Left lung (tissue), 10 donors: ENCODE results near the gene ERI3. TPM values are rescaled to one million over a fixed set of nuclear protein-coding genes. Genes with fewer than 3 reads are reported as not detected.

Experiments
- ATAC-seq: fragments of 200-7000 bp; cut with Tn5 transposase; one replicate; pipeline ENCODE4 v1.9.1; 2020; ENCODE audit warnings: moderate library complexity
- DNase-seq, 4 donors: peaks; one replicate each; pipeline ENCODE4 v3.0.0-alpha.2; 2013 to 2020
- H3K27ac ChIP-seq, 2 donors: fragments of 200-600 bp; sonication (generic) in 1 of 2; one replicate each; pipeline versions ENCODE4 v1.5.0 to v1.8.0; 2020 to 2021
- H3K27me3 ChIP-seq, 2 donors: fragments of 200-600 bp; sonication (generic) in 1 of 2; one replicate each; pipeline versions ENCODE4 v1.5.0 to v1.8.0; 2020 to 2021
- H3K36me3 ChIP-seq, 2 donors: fragments of 200-600 bp; sonication (generic) in 1 of 2; one replicate each; pipeline versions ENCODE4 v1.5.0 to v1.8.0; 2020 to 2021
- H3K4me1 ChIP-seq, 2 donors: fragments of 200-600 bp; one replicate each; pipeline ENCODE4 v1.8.0; 2021
- H3K4me3 ChIP-seq, 2 donors: fragments of 200-600 bp; sonication (generic) in 1 of 2; one replicate each; pipeline versions ENCODE4 v1.5.0 to v1.8.0; 2020 to 2021; ENCODE audit warnings: mild to moderate bottlenecking in 1 of 2
- H3K9me3 ChIP-seq, 2 donors: fragments of 200-600 bp; sonication (generic) in 1 of 2; one replicate each; pipeline versions ENCODE4 v1.5.0 to v1.8.0; 2020 to 2021
- intact Hi-C, 2 donors: fragments of 100-400 bp; cut with DNase I; formaldehyde crosslinking; loops; one replicate each; pipeline versions ENCODE4 v1.11.2 to v1.14.2; 2022
- polyA plus RNA-seq, 6 donors: library from polyadenylated mRNA; unstranded; fragments of 120-200 nt; gene quantifications; one replicate each; pipeline ENCODE4 v1.2.1, GENCODE V29; 2013; ENCODE audit not compliant: insufficient read length in 6 of 6
- total RNA-seq, 2 donors: library from RNA; stranded (reverse); fragmentation: NEBNext Ultra II Directional; extraction: Animal tissue kit (Norgen Biotek cat#: 25700); gene quantifications; one replicate each; pipeline ENCODE4 v1.2.1, GENCODE V29; 2021
- TF ChIP-seq, protein P1 (sequence below), 2 donors: fragments of 200-600 bp; sonication (generic) in 1 of 2; IDR thresholded peaks; one replicate each; pipeline versions ENCODE4 v1.5.0 to v1.8.0; 2021; ENCODE audit warnings: antibody characterized with exemption in 2 of 2
- donor health status: DM: no; HTN: yes; CAD: no.
- donor health status: DM: no; HTN: no; CAD: no.

Gene ERI3
- total and polyA plus RNA-seq, 8 donors = 44.5 to 70.7 (median 65.3) TPM

DNA sequence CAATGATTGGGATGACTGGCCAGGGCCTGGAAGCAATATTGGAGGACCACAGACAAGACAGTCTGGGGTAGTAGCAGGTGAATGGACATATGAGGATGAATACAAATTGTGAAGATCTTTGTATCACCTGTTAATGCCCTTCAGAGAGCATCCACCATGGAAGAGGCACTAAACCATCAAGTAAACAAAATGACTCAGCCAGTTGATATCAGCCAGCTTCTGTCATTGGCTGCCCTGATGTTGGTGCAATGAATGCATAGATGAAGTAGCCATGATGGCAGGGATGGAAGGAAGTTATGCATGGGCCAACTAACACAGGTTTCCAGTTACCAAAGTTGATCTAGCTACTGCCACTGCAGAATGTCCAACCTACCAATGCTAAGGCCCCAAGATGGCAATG lies 16.1 kb upstream of the ERI3 start:
- no peak overlapping the region for H3K27ac ChIP-seq
- intact Hi-C loops = no loop called here

DNA sequence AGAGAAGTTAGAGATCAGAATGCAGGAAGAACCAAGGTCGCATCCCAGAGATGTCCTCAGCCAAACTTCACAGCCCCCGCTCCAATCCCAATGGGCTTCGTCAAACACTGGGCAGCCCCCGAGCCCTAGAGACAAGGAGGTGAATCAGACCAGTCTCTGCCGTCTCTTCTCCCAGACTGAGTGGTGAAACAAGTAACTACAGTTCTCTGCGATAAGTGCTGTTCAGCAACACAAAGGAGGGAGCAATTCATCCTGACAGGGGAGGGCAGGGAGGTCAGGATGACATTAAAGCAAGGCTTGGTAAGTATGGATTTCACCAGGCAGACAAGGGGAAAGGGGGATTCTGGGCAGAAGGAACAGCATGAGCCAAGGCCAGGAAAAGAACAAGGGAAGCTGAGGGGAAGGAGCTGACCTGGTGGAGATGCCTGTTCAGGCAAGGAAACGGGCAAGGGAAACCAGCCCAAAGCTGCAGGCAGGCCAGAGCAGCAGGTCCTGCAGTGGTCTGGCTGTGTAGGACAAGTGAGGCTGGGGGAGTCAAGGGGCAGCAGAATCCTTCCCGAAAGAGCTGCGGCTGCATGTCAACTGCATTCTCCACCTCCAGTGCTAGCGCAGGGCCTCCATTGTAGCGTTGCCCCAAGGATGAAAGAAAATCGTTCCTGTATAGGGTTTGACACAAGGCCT lies 13.6 kb upstream of the ERI3 start:
- ATAC-seq (no peak), DNase-seq (no peak)
- TF ChIP-seq, protein P1, sequence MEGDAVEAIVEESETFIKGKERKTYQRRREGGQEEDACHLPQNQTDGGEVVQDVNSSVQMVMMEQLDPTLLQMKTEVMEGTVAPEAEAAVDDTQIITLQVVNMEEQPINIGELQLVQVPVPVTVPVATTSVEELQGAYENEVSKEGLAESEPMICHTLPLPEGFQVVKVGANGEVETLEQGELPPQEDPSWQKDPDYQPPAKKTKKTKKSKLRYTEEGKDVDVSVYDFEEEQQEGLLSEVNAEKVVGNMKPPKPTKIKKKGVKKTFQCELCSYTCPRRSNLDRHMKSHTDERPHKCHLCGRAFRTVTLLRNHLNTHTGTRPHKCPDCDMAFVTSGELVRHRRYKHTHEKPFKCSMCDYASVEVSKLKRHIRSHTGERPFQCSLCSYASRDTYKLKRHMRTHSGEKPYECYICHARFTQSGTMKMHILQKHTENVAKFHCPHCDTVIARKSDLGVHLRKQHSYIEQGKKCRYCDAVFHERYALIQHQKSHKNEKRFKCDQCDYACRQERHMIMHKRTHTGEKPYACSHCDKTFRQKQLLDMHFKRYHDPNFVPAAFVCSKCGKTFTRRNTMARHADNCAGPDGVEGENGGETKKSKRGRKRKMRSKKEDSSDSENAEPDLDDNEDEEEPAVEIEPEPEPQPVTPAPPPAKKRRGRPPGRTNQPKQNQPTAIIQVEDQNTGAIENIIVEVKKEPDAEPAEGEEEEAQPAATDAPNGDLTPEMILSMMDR (IDR thresholded peaks at IDR 0.05) = no peak
- H3K4me1 ChIP-seq = no peaks in the 10 kb centered on the region
- no peaks in the 10 kb centered on the region for H3K27me3 ChIP-seq
- intact Hi-C loops = no loop called here
- no peak overlapping the region for H3K4me3 ChIP-seq
- no peak overlapping the region for H3K27ac ChIP-seq
- H3K9me3 ChIP-seq = no peaks in the 10 kb centered on the region
- no peaks in the 10 kb centered on the region for H3K36me3 ChIP-seq

More for the DNA sequence above, 16.1 kb upstream of the ERI3 start:
- no peak overlapping the region for H3K4me3 ChIP-seq
- no peaks in the 10 kb centered on the region for H3K4me1 ChIP-seq
- no peaks in the 10 kb centered on the region for H3K36me3 ChIP-seq
- H3K27me3 ChIP-seq = no peaks in the 10 kb centered on the region
- ATAC-seq (no peak), DNase-seq (no peak)
- TF ChIP-seq, protein P1 (IDR thresholded peaks at IDR 0.05) = no peak
- H3K9me3 ChIP-seq = no peaks in the 10 kb centered on the region

DNA sequence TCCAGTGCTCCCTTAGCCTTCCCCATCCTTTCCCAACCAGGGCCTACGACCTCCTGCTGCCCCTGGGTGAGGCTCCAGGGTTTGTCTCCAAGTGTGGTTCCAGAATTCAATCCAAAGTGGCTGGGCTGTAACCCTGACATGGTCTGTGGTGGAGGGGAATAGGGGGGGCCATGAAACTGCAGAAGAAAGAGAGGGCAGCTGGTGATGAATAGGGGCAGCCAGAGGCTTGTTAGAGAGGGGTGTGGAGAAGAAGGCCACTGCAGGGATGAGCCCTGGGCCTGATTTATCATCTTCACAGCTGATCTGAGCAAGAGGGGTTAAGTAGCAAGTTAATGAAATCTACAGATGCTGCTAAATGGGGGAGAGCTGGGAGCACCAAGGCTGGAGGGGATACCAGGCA lies 12.9 kb upstream of the ERI3 start:
- TF ChIP-seq, protein P1 (IDR thresholded peaks at IDR 0.05) = no peak

DNA sequence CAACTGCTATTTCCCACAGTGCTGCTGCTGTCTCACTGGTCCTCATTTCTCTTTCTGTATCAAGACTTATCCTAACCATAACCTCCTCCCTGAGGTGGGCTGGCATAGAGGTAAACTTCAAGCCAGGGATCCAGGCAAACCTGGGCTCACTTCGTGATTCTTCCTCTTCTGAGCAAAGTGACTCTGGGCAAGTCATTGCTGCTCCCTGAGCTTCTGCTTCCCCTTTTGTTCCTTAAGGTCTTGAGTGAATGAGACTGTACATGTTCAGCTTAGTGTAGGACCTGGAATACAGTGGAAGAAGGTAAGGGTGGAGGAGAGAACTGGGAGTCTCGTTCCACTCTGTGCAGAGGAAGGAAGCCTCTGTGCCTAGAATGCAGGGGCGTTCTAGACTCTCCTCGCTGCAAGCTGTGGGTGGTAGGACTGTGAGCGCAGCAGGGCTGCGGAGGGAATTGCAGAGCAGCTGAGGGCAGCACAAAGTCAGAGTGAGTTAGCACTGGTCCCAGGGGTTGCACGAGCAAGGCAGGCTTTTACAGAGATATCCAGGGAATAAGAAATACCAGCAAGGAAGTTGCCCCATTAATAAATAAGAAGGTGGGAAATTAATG lies 11.4 kb upstream of the ERI3 start:
- Histone ChIP-seq H3K36me3 (no peaks in the 10 kb centered on the region), H3K4me3 (no peak overlapping the region), H3K27me3 (no peaks in the 10 kb centered on the region), H3K27ac (no peak overlapping the region), H3K9me3 (no peaks in the 10 kb centered on the region), H3K4me1 (no peaks in the 10 kb centered on the region)
- DNase-seq (no peak), ATAC-seq (no peak)
- TF ChIP-seq, protein P1 (IDR thresholded peaks at IDR 0.05) = no peak
- intact Hi-C loops = no loop called here

More for the DNA sequence above, 12.9 kb upstream of the ERI3 start:
- no peaks in the 10 kb centered on the region for H3K9me3 ChIP-seq
- H3K4me3 ChIP-seq = no peak overlapping the region
- ATAC-seq (no peak), DNase-seq (no peak)
- no peaks in the 10 kb centered on the region for H3K4me1 ChIP-seq
- no peak overlapping the region for H3K27ac ChIP-seq
- intact Hi-C loops = no loop called here
- no peaks in the 10 kb centered on the region for H3K27me3 ChIP-seq
- H3K36me3 ChIP-seq = no peaks in the 10 kb centered on the region

DNA sequence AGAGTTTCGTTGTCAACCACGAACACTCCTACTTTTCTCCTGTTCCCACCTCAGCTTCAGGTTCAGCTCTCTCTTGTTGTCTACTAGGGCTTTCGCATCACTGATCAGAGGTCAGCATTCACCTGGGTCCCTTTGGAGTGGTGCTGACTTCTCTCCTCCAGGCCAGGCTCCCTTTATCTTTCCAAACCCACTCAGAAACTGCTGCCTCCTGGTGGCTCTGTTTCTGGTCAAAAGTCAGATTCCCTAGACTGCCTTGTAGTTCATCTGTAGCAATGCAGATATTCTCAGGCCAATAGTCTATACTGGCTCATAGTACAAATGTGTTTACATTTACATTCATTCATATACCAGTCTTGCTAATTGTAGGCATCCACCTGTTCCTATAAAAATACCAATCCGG lies 6.4 kb upstream of the ERI3 start:
- Histone ChIP-seq H3K4me3 (no peak overlapping the region), H3K27ac (no peak overlapping the region), H3K27me3 (no peaks in the 10 kb centered on the region), H3K4me1 (no peaks in the 10 kb centered on the region), H3K36me3 (no peaks in the 10 kb centered on the region), H3K9me3 (no peaks in the 10 kb centered on the region)
- TF ChIP-seq, protein P1 (IDR thresholded peaks at IDR 0.05) = no peak
- ATAC-seq = no peak
- DNase-seq = no peak
- intact Hi-C loops = no loop called here
